Measurements from ENCODE around the gene PTP4A2. TPM values are rescaled to one million over a fixed set of nuclear protein-coding genes. Genes with fewer than 3 reads are reported as not detected.

PTP4A2 gene
- total and polyA plus RNA-seq, 2 of the 8 experiments (the other 6 are each of a cell fraction or from before 2014, with no cell fraction given), result 87.4 to 214 TPM

DNA sequence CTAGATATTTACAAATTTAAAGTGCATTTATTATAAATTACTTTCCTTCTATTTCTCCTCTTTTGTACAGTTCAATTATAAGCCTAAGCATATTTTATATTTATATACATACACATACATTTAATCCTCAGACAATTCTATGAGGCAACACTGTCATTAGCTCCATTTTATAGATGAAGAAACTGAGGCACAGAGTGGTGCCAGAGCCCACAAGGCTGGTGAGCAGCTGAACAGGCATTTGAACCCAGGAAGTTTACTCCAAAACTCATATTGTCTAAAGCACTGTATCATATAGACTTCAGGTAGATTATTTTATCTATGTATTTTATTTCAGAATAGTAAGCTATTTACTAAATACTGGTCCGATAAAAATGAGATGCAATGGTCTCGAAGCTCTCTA lies 52.3 kb downstream of the PTP4A2 start (continued):
- TF ChIP-seq RFX5 (IDR thresholded peaks at IDR 0.05; ENCODE audit: borderline replicate concordance, low read depth, low read length), result no peak
- TF ChIP-seq POLR2AphosphoS5 (IDR thresholded peaks at IDR 0.05; ENCODE audit: low read depth, low read length), result no peak
- no peak for TF ChIP-seq ATF2 (IDR thresholded peaks at IDR 0.05; ENCODE audit: low read length)
- no peak for TF ChIP-seq SIX5 (IDR thresholded peaks at IDR 0.05; ENCODE audit: low read depth, low read length)
